Gastrocnemius medialis (tissue), 4 donors: ENCODE data around the gene TPX2.

Experiments used
- CTCF ChIP-seq, 5 experiments: fragments of 450-650 bp in 3 of 5; fragments of 200-600 bp in 2 of 5; sonication (generic) in 2 of 5; IDR thresholded peaks in 4 of 5; conservative IDR thresholded peaks in 1 of 5; 1 replicate in 4 of 5; 2 replicates in 1 of 5; pipeline ENCODE4 v1.5.1; 2016 to 2019; ENCODE audit warnings: antibody characterized with exemption in 5 of 5, mild to moderate bottlenecking in 3 of 5, moderate library complexity in 3 of 5
- POLR2A ChIP-seq, 2 donors: fragments of 450-650 bp; IDR thresholded peaks; one replicate each; pipeline ENCODE4 v1.6.1; 2017; ENCODE audit warnings: antibody characterized with exemption in 2 of 2, mild to moderate bottlenecking in 2 of 2, moderate library complexity in 2 of 2

- TF ChIP-seq CTCF (IDR thresholded peaks at IDR 0.05 in 4 of 5, conservative IDR thresholded peaks at IDR 0.05 in 1 of 5): no peak
- no peak for TF ChIP-seq POLR2A (IDR thresholded peaks at IDR 0.05)
Observed at GRCh38 chr20:31780839-31781238, 41.7 kb downstream of the TPX2 start.
